COLO829 (cell line): ENCODE measurements around the gene NOL7.

Experiments used
- DNase-seq: peaks from one replicate; pipeline ENCODE4 v3.0.0; 2012; ENCODE audit warnings: low spot score

Gene NOL7

DNA sequence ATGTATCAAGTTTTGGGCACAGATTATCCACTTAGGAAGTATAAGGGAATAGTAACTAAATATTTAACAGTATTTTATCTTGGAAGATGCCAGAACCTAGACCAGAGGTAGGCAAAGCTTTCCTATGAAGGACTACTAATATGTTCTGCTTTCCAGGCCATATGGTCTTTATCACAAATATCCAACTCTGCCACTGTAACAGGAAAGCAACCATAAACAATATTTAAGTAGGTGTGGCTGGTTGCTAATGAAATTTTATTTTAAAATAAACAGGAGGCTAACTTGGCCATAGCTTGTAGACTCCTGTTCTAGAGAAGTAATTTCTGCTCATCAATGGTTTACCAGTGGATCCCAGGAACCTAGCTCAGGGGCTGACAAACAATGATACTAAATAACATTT is 39.4 kb downstream of the NOL7 start:
- DNase-seq = no peak

- DNase-seq = no peak
Observed at GRCh38 chr6:13655700-13656099, 40.6 kb downstream of the NOL7 start.

- no peak for DNase-seq
Observed at GRCh38 chr6:13660273-13660672, 45.1 kb downstream of the NOL7 start.

DNA sequence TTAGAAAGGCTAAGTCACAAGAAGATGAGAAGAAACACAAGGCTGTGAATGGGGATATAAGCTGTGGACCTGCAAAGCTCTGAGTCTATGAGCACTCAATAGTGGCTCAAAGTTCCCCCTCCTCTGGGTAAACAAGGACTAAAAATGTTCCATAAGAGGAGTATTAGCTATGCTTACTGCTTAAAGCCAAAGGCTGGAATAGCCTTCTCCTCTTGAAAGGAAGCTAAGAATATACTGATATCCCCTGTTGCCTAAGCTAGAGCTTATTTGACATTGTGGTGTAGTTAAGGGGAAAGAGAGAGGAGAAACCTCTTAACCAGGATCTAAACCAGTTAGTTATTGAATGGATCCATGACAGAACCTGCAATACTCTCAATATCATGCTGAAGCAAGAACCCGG is 45.8 kb downstream of the NOL7 start:
- no peak for DNase-seq

DNA sequence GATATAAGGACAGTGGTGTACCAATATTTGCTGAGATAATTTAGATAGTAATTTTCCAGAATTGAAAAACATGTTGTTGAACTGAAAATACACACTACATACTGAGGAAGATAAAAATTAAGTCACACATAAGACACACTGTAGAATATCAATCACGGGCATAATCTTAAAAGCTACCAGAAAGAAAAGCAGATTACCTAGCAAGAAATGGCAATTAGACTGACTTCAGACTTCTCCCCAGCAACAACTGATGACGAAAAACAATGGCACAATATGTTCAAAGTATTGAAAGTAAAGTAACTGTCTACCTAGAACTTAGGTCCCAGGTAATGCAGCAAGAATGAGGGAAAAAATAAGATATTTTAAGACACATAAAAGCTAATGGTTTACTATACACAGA is 46.5 kb downstream of the NOL7 start:
- no peak for DNase-seq

- no peak for DNase-seq
Observed at GRCh38 chr6:13662651-13663334, 47.7 kb downstream of the NOL7 start.

- no peak for DNase-seq
Observed at GRCh38 chr6:13663986-13664385, 48.9 kb downstream of the NOL7 start.

GRCh38 chr6:13664703-13665352 is 49.7 kb downstream of the NOL7 start:
- DNase-seq = no peak

DNA sequence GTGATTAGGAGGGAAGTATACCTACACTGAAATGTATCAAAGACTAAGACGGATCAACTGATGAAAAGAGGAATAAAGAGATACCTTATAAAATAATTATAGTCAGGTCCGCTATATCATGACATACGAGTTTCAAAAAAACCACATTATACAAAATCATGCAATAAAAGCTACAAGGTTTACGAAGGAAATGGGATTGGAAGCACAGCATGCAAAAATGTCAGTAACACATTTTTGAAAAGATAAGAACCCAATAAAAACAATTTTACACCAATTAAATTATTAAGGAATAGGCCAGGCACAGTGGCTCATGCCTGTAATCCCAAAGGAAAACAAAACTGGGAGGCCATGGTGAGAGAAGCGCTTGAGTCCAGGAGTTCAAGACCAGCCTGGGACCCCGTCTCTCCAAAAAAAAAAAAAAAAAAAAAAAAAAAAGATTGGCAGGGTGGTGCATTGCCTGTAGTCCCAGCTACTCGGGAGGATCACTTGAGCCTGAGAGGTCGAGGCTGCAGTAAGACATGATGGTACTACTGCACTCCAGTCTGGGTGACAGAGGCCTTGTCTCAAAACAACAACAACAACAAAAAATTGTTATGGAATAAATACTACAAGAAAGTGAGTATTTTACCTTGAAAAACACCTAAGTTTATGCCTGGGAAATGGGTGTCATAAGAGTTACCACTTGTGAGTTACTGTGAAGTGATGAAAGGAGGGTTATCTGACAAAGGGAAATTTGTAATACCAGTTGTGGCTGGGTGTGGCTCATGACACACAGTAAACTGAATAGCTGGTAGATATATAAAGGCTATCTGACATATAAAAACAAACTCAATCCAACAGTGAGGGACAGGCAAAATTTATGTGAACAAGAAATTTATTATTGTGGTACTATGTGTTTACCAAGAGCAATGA is 51.3 kb downstream of the NOL7 start:
- DNase-seq = no peak

- DNase-seq = no peak
Observed at GRCh38 chr6:13667655-13668054, 52.5 kb downstream of the NOL7 start.

- DNase-seq = no peak
Observed at GRCh38 chr6:13668291-13668928, 53.3 kb downstream of the NOL7 start.

DNA sequence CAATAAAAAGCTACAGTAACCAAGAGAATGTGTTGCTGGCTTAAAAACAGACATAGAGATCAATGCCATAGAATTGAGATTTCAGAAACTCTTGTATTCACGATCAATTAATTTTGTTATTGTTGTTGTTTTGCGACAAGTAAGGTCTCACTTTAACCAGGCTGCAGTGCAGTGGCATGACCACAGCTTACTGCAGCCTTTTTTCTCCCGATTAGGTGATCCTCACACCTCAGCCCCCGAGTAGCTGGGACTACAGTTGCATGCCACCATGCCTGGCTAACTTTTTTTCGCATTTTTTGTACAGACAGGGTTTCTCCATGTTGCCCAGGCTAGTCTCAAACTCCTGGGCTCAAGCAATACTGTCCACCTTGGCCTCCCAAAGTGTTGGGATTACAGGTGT is 54.3 kb downstream of the NOL7 start:
- no peak for DNase-seq
